ENCODE results near the gene SDR9C7.

DNA sequence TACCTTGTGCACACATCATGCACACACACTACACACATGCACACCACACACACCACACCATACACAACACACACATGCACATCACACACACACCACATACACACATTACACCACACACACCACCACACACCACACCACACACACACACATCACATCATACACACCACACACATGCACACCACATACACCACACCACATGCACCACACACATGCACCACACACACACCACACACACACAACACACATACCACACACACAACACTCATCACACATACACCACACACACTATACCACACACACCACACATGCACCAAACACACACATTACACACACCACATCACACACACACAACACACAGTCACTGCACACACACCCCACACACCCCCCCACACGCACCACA lies 38.1 kb downstream of the SDR9C7 start:
- TF ChIP-seq, protein P1, sequence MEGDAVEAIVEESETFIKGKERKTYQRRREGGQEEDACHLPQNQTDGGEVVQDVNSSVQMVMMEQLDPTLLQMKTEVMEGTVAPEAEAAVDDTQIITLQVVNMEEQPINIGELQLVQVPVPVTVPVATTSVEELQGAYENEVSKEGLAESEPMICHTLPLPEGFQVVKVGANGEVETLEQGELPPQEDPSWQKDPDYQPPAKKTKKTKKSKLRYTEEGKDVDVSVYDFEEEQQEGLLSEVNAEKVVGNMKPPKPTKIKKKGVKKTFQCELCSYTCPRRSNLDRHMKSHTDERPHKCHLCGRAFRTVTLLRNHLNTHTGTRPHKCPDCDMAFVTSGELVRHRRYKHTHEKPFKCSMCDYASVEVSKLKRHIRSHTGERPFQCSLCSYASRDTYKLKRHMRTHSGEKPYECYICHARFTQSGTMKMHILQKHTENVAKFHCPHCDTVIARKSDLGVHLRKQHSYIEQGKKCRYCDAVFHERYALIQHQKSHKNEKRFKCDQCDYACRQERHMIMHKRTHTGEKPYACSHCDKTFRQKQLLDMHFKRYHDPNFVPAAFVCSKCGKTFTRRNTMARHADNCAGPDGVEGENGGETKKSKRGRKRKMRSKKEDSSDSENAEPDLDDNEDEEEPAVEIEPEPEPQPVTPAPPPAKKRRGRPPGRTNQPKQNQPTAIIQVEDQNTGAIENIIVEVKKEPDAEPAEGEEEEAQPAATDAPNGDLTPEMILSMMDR (conservative IDR thresholded peaks at IDR 0.05) = no peak
- TF ChIP-seq EZH2 (IDR thresholded peaks at IDR 0.05; ENCODE audit: low read depth) = no peak
